ENCODE data around the gene PDE1A.

The PDE1A gene

GRCh38 chr2:182426918-182427240, at the start of gene PDE1A:
Gene PDE1A, minus strand, starts transcription at chr2:182427036.
- no peak for DNase-seq (ENCODE audit: low spot score)

- DNase-seq (ENCODE audit: low spot score): no peak
Measured at GRCh38 chr2:182473635-182474034, 46.8 kb upstream of the PDE1A start.

GRCh38 chr2:182463760-182464159, 36.9 kb upstream of the PDE1A start:
- no peak for DNase-seq (ENCODE audit: low spot score)

- DNase-seq (ENCODE audit: low spot score): no peak
Measured at GRCh38 chr2:182456784-182457183, 29.9 kb upstream of the PDE1A start.

GRCh38 chr2:182452456-182452990, 25.7 kb upstream of the PDE1A start:
- no peak for DNase-seq (ENCODE audit: low spot score)

GRCh38 chr2:182448371-182448770, 21.5 kb upstream of the PDE1A start:
- DNase-seq (ENCODE audit: low spot score): no peak

GRCh38 chr2:182447863-182448262, 21.0 kb upstream of the PDE1A start:
- no peak for DNase-seq (ENCODE audit: low spot score)

GRCh38 chr2:182447163-182447562, 20.3 kb upstream of the PDE1A start:
- DNase-seq (ENCODE audit: low spot score): no peak

- DNase-seq (ENCODE audit: low spot score): no peak
Measured at GRCh38 chr2:182446087-182446486, 19.3 kb upstream of the PDE1A start.

GRCh38 chr2:182445391-182445965, 18.6 kb upstream of the PDE1A start:
- DNase-seq (ENCODE audit: low spot score): no peak

GRCh38 chr2:182444806-182445205, 18.0 kb upstream of the PDE1A start:
- no peak for DNase-seq (ENCODE audit: low spot score)

- DNase-seq (ENCODE audit: low spot score): no peak
Measured at GRCh38 chr2:182444170-182444569, 17.3 kb upstream of the PDE1A start.

- DNase-seq (ENCODE audit: low spot score): no peak
Measured at GRCh38 chr2:182436252-182436651, 9.4 kb upstream of the PDE1A start.

- no peak for DNase-seq (ENCODE audit: low spot score)
Measured at GRCh38 chr2:182435754-182436153, 8.9 kb upstream of the PDE1A start.

- DNase-seq (ENCODE audit: low spot score): no peak
Measured at GRCh38 chr2:182432051-182432450, 5.2 kb upstream of the PDE1A start.

- DNase-seq (ENCODE audit: low spot score): no peak
Measured at GRCh38 chr2:182428476-182428875, 1.6 kb upstream of the PDE1A start.

- no peak for DNase-seq (ENCODE audit: low spot score)
Measured at GRCh38 chr2:182426082-182426917, 536 bp downstream of the PDE1A start.

- no peak for DNase-seq (ENCODE audit: low spot score)
Measured at GRCh38 chr2:182422864-182423263, 4.0 kb downstream of the PDE1A start.

- DNase-seq (ENCODE audit: low spot score): no peak
Measured at GRCh38 chr2:182420669-182421068, 6.2 kb downstream of the PDE1A start.

GRCh38 chr2:182416861-182417260, 10.0 kb downstream of the PDE1A start:
- no peak for DNase-seq (ENCODE audit: low spot score)

GRCh38 chr2:182416191-182416590, 10.6 kb downstream of the PDE1A start:
- no peak for DNase-seq (ENCODE audit: low spot score)

GRCh38 chr2:182415771-182416170, 11.1 kb downstream of the PDE1A start:
- DNase-seq (ENCODE audit: low spot score): no peak

GRCh38 chr2:182412858-182413257, 14.0 kb downstream of the PDE1A start:
- DNase-seq (ENCODE audit: low spot score): no peak

GRCh38 chr2:182410120-182410519, 16.7 kb downstream of the PDE1A start:
- DNase-seq (ENCODE audit: low spot score): no peak

All from D341Med (cell line).